ENCODE data around the gene TNFAIP1.

Gene TNFAIP1

GRCh38 chr17:28392491-28392890 is 56.9 kb downstream of the TNFAIP1 start:
- in situ Hi-C loops (cut with MboI; ENCODE audit: low sequenced_read_pairs, unreplicated experiment): no loop called here
- TF ChIP-seq CTCF (IDR thresholded peaks at IDR 0.05; ENCODE audit: borderline replicate concordance, control extremely low read depth, extremely low read depth, insufficient read depth, missing control alignments): no peak
- no peak for DNase-seq (ENCODE audit: low spot score)

- in situ Hi-C loops (cut with MboI; ENCODE audit: low sequenced_read_pairs, unreplicated experiment): no loop called here
- DNase-seq (ENCODE audit: low spot score): no peak
- TF ChIP-seq CTCF (IDR thresholded peaks at IDR 0.05; ENCODE audit: borderline replicate concordance, control extremely low read depth, extremely low read depth, insufficient read depth, missing control alignments): no peak
These were observed 59.0 kb downstream of the TNFAIP1 start for GRCh38 chr17:28394337-28395116.

- in situ Hi-C loops (cut with MboI; ENCODE audit: low sequenced_read_pairs, unreplicated experiment): no loop called here
- no peak for TF ChIP-seq CTCF (IDR thresholded peaks at IDR 0.05; ENCODE audit: borderline replicate concordance, control extremely low read depth, extremely low read depth, insufficient read depth, missing control alignments)
- DNase-seq (ENCODE audit: low spot score): no peak
These were observed 59.9 kb downstream of the TNFAIP1 start for GRCh38 chr17:28395426-28395825.

- in situ Hi-C loops (cut with MboI; ENCODE audit: low sequenced_read_pairs, unreplicated experiment): no loop called here
- no peak for DNase-seq (ENCODE audit: low spot score)
- TF ChIP-seq CTCF (IDR thresholded peaks at IDR 0.05; ENCODE audit: borderline replicate concordance, control extremely low read depth, extremely low read depth, insufficient read depth, missing control alignments): no peak
These were observed 60.4 kb downstream of the TNFAIP1 start for GRCh38 chr17:28395968-28396367.
